GM15510 (cell line): ENCODE measurements around the gene SLC28A3.

Source experiments
- POLR2A ChIP-seq: IDR thresholded peaks from 3 replicates; pipeline ENCODE4 v1.6.1; 2011; ENCODE audit warnings: borderline replicate concordance; ENCODE audit not compliant: insufficient read length; ENCODE audit errors: extremely low read depth

SLC28A3 gene

DNA sequence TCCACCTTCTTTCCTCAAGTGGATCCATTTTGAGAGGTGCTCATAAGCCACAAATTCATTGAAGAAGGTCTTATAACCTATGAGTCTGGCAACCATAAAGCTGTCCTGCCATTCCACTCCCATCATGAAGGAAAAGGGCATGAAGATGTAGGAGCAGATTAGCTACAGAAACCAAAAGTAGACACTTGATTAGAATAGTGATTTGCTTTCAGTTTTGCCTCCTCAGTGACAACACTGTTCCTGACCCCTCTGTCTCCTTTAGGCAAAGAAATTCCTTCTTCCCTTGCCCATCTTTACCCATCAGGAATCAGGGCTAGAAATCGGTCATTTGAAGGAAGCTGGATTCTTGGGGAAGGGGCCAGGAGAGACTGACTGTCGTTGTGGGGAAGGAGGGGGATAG, 55.2 kb downstream of the SLC28A3 start:
- no peak for TF ChIP-seq POLR2A

DNA sequence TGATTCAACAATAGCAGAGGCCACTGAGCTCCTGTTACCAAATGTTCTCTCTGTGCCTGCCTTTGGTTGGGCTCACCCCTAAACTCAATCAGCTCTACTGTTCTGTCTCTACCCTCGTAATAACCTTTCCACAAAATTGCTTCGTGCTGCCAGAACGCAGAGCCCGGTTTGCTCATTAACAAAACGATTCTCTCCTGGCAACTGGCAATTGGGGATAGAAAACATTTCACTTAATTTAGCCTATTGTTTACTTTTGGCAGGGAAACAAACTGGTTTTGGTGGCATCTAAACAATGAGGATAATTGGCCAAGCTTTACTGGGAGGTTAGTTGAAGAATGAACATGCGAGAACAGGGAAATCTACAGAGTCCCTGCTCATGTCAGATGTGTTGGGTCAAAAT, 56.6 kb downstream of the SLC28A3 start:
- TF ChIP-seq POLR2A: no peak

DNA sequence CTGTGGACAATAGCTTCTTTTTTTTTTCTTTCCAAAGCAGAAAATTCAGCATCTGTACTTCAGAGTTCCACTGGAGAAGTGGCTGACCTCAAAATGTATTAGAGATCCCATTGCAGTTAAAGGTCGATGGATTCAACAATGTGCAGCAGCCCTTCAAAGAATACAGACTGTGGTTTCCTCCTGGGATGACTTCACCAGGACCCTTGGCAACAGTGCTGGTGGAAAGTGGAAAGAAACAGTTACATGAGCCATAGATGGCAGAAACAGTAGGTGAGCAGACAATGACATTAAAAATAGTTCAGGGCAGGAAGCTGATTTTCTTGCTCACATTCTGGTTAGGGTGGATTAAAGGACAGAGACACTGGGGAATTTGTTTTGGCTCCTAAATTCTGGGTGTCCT, 62.4 kb downstream of the SLC28A3 start:
- no peak for TF ChIP-seq POLR2A

DNA sequence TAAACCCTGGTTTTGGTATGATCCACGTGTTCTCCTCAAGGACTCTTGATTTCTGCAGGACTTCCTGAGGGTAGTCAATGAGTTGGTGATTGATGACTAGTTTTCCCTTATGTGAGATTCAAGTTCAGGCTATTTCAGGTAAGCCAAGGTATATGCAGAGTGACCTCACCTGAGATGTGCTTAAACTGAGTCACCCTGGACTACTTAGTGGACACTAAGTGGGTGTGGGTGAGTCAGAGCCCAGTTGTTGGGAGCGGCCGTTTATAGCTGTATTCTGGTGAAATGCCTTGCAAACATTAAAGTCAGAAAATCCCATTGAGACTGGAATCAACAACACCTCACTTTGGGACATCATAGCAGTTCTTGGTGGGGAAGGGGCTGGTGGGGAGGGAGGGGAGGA, 62.9 kb downstream of the SLC28A3 start:
- no peak for TF ChIP-seq POLR2A

DNA sequence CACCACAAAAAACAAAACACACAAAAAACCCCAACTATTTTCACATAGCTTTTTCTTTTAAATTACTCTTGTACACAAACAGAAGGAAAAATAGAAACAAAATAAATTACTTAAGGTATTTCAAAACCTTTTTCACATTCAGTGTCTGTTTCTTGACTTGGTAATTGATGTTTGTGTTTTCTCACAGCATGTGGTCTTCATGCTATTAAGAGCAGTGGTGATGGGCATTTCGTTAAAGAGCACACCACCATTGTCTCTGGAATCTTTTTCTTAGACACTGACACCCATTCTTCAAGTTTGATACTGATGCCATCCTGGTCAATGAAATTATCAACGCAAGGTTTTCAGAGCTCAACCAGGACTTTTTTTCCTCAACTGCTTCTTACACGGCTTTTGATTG, 63.8 kb downstream of the SLC28A3 start:
- no peak for TF ChIP-seq POLR2A

GRCh38 chr9:84271921-84272556, 68.5 kb downstream of the SLC28A3 start:
- TF ChIP-seq POLR2A: no peak

DNA sequence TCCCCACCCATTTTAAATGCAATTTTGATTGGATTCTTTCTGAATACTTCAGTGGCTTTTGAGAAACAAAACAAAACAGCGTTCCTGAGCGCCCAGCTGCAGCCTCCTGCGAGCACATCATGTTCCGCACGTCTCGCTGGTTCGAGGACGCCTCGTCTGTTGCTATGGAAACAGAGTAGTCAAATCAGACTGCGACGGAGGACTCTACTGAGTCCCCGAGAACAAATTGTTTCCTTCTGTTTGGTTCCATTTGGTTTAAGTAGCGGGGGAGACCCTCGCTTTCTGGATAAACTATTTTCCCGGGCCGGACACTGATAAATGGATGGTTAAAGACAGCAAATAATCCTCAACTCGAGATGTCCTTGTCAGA, 69.0 kb downstream of the SLC28A3 start:
- no peak for TF ChIP-seq POLR2A

DNA sequence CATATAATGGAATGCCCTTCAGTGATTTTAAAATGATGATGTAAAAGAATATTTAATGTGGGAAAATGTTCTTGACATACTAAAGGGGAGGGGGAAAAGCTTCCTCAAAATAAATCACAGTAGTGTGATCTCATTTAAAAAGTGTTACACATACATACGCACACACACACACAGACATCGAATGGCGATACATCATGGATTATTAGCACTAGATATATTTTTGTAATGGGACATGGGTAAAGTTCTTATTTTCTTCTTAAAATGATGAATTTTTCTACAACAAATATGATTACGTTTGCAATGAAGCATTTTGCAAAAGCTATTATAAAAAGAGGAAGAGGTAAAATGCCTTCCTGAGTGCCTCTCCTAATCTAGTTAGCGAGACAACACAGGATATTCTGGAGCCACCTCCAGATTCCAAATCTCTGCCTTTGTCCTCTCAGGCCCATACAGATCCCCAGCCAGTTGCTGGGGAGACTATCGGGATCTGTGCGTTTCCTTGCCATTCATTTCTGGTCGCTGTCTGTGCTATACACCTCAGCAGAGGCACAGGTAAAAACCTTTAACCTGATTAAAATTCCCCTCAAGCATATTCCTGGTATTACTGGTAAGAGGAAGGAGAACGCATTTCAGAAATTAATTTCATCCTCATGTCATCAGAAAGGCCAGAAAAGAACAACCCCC, 69.6 kb downstream of the SLC28A3 start:
- no peak for TF ChIP-seq POLR2A

DNA sequence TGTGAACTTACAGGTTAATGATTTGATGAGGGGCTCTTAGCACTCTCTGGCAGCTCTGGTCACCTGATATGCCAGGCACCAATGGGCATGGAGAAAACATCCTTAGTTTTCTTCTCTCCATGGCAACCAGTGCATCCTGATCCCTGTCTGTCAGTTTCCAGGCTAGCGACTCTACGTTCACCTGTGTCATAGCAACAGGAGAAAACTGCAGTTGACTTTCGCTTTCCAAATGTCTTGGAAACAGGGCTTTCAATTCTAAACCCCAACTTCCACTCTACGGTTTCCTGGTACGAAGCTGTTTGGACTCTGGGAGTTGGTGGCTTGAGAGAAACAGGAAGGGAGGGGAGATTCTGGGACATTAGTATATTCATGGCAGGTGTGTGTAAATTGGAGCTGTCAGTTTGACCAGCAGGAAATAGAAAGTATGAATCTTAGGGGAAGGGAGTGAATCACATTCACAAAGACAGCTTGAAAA, 74.4 kb downstream of the SLC28A3 start:
- no peak for TF ChIP-seq POLR2A

GRCh38 chr9:84264307-84265029, 76.1 kb downstream of the SLC28A3 start:
- TF ChIP-seq POLR2A: no peak

DNA sequence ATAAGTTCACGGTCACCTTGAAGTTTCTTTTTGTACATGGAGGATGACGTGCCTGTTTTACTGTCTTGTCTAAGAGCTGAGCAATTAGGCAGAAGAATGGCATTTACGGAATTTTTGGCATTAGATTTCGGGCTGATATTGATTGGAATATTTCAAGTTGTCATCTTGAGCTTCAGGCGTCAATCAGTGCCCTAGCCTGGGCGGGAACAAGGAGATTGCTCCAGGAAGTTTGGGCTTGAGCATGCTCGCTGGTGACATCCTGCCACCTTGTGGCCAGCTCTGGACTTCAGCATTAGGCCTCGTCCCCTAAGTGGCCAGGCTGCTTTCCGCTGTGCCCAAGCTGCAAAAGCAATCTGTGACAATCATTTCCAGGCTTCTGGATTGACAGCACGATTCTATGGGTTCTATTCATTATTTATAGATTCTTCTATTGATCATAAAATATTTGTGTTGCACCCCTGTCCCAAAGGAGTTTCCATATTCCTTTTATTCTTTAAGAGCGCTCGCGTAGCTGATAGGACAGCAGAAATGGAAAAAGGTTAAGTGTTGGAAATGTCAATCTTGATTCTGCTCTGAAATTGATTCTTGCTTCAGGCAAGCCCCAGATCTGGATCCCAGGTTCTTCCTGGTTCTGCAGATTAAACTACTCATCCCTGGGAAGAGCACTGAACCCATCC, 79.3 kb downstream of the SLC28A3 start:
- no peak for TF ChIP-seq POLR2A

DNA sequence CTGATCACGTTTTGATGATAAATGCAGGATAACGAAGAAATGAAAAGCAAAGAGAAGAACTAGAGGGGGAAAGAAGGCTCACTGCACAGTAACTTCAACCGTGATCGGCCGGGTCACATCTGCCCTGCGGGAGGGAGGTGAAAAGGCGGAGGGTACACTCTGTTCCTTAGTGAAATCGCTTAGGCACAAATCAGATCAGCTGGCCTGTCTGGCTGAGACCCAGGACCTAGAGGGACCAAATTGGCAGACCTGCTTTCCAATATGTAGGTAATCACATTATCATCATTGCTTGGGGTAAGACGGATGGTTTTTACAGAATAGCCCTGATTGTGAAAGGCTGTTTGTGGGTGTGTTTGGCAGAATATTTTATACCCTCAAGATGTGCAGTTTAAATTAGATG, 82.2 kb downstream of the SLC28A3 start:
- TF ChIP-seq POLR2A: no peak

DNA sequence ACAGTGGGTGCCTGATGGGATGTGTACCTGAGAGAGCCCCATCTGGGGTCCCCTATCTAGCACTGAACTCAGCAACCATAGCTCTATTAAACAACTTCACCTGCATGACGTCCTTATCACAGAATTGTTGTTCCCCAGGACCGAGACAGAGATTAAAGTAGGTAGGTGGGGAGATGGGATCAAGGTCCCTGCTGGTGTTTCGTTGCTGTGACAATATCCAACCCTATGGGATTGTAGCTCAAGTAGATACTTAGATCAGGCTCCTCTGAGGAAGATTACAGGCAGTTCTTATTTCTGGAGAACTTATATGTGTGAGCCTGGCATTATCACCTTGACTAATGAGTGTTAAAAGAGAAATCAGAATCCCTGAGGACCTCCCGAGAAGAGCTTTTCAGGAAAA, 84.9 kb downstream of the SLC28A3 start:
- no peak for TF ChIP-seq POLR2A

DNA sequence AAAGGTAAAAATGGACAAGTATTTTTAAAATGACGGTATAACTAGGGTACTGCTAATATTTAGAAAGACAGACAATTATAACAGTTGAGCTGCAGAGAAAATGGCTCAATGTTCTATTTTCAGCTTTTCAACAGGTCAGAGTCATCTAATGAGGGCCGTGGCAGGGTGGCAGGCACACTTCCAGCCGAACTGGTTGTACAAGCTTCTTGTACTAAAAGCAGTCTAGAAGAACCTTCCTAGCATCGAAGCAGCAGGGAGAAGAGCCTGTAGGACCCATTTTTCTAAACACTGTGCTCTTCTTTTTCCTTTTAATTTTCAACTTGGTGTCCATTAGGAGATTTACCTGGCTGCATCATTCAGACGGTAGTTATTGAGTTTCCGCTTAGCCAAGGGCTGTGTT, 85.6 kb downstream of the SLC28A3 start:
- no peak for TF ChIP-seq POLR2A

DNA sequence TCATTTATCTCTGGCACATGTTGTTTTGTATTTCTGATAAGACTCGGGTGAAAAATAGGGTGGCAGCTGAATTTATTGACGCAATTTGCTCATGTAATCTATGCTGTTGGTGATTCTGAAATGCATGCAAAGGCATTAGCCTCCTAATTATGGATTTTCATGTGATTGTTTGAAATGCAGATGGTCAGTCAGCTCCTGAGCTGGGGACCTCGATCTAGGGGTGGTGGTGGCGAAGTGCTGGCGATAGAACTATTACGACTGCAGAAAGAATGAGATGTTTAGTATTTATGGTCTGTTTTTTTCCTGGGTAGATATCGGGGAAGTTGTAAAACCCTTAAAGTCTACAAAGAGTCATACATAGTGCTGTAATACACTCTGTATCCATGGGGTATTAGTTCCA, 88.6 kb downstream of the SLC28A3 start:
- TF ChIP-seq POLR2A: no peak

- no peak for TF ChIP-seq POLR2A
Observed at GRCh38 chr9:84241817-84242373, 98.7 kb downstream of the SLC28A3 start.

- TF ChIP-seq POLR2A: no peak
Observed at GRCh38 chr9:84239343-84239742, 101.2 kb downstream of the SLC28A3 start.
